T-helper 2 cell treated with Interferon-gamma antibody and Interleukin-4, amounts not matched to agents 5 μg/mL and 100 μg/mL, for 36 hours (primary cell): ENCODE data around the gene SMARCA4.

Experiments used
- DNase-seq: peaks from one replicate; pipeline ENCODE4 v3.0.0; 2021; ENCODE audit warnings: low spot score
- H3K27ac Mint-ChIP-seq: one replicate; pipeline ENCODE4 v1.8.0; 2021; ENCODE audit warnings: mild to moderate bottlenecking, mixed read lengths
- H3K27me3 Mint-ChIP-seq: one replicate; pipeline ENCODE4 v1.8.0; 2021; ENCODE audit warnings: low read depth, mixed read lengths
- H3K36me3 Mint-ChIP-seq: one replicate; pipeline ENCODE4 v1.8.0; 2021; ENCODE audit warnings: low read depth, mixed read lengths
- H3K4me1 Mint-ChIP-seq: one replicate; pipeline ENCODE4 v1.8.0; 2021; ENCODE audit warnings: low read depth, mixed read lengths
- H3K4me3 Mint-ChIP-seq: one replicate; pipeline ENCODE4 v1.8.0; 2022; ENCODE audit warnings: mild to moderate bottlenecking, moderate library complexity, mixed read lengths
- H3K9me3 Mint-ChIP-seq: one replicate; pipeline ENCODE4 v1.8.0; 2021; ENCODE audit warnings: mixed read lengths

Gene SMARCA4

DNA sequence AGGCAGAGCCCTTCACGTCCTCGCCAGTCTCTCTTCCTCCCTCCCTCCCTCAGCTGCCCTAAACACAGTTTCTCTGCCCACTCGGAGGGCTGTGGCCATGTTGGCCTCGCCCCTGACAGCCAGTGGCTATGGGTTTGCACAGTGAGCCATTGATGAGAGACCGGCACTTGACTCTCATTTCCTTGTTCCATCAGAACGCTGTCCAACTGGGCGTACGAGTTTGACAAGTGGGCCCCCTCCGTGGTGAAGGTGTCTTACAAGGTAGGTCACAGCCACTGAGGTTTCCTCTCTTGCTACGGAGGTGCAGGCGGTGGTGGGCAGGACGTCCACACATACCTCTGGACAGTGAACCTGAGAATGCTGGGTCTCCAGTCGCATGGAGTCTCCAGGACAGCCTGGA, 57.9 kb downstream of the SMARCA4 start:
- Mint-ChIP-seq H3K27ac (no peak overlapping the region), H3K9me3 (no peaks in the 10 kb centered on the region), H3K27me3 (no peaks in the 10 kb centered on the region), H3K36me3 (peaks cover 32% of the 10 kb centered on the region), H3K4me1 (no peaks in the 10 kb centered on the region), H3K4me3 (no peak overlapping the region)
- no peak for DNase-seq

DNA sequence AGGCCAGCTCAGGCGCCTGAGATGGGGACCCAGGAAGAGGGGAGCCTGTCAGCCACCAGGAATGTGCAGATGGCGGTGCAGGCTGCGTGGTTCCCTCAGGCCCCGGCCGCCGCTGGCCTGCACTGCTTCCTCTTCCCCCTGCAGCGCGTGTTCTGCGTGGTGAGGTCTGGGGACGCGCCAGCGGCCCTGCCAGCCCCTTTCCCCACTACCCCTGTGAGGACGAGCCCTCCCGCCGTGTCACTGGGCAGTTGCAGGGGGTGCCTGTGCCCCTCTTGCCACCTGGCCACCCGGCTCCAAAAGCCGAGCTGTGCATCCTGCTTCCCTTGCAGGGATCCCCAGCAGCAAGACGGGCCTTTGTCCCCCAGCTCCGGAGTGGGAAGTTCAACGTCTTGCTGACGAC, 58.4 kb downstream of the SMARCA4 start:
- H3K36me3 Mint-ChIP-seq, result peaks cover 32% of the 10 kb centered on the region

DNA sequence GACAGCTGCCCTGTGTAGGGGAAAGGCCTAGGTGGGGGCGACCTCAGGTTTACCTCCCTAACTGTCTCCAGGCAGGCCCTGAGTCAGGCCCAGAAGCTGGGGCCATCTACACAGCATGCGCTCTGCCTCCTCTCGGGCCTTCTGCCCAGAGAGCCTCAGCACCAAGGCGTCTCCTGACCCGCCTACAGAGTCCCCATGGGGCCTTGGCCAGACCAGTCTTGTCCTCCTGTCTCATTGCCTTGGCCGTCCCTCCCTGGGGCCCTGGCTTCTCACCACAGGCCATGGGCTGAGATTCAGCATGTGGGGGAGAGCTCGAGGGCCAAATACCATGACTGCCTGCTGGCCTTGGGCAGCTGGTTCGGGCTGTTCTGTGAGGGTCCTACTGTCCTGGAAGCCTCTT, 59.0 kb downstream of the SMARCA4 start:
- no peaks in the 10 kb centered on the region for H3K27me3 Mint-ChIP-seq
- peaks cover 31% of the 10 kb centered on the region for H3K36me3 Mint-ChIP-seq
- no peaks in the 10 kb centered on the region for H3K9me3 Mint-ChIP-seq
- H3K27ac Mint-ChIP-seq, result no peak overlapping the region
- no peak overlapping the region for H3K4me3 Mint-ChIP-seq
- H3K4me1 Mint-ChIP-seq, result no peaks in the 10 kb centered on the region
- DNase-seq, result no peak

More for the DNA sequence above, 58.4 kb downstream of the SMARCA4 start:
- Mint-ChIP-seq H3K27me3 (no peaks in the 10 kb centered on the region), H3K4me3 (no peak overlapping the region), H3K27ac (no peak overlapping the region), H3K4me1 (no peaks in the 10 kb centered on the region), H3K9me3 (no peaks in the 10 kb centered on the region)
- DNase-seq, result no peak

DNA sequence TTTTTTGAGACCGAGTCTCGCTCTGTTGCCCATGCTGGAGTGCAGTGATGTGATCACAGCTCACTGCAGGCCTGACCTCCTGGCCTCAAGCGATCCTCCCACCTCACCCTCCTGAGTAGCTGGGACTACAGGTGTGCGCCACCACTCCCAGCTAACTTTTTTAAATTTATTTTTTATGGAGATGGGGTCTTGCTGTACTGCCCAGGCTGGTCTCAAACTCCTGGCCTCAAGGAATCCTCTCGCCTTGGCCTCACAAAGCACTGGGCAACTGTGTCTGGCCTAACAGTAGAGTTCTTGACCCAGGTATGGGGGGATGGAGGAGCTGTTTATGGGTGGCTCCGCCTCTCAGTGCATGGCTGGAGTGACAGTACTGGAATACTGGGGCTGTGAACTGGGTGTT, 59.6 kb downstream of the SMARCA4 start:
- DNase-seq, result no peak
- Mint-ChIP-seq H3K27me3 (no peaks in the 10 kb centered on the region), H3K4me3 (no peak overlapping the region), H3K27ac (no peak overlapping the region), H3K9me3 (no peaks in the 10 kb centered on the region), H3K4me1 (no peaks in the 10 kb centered on the region), H3K36me3 (peaks cover 31% of the 10 kb centered on the region)

DNA sequence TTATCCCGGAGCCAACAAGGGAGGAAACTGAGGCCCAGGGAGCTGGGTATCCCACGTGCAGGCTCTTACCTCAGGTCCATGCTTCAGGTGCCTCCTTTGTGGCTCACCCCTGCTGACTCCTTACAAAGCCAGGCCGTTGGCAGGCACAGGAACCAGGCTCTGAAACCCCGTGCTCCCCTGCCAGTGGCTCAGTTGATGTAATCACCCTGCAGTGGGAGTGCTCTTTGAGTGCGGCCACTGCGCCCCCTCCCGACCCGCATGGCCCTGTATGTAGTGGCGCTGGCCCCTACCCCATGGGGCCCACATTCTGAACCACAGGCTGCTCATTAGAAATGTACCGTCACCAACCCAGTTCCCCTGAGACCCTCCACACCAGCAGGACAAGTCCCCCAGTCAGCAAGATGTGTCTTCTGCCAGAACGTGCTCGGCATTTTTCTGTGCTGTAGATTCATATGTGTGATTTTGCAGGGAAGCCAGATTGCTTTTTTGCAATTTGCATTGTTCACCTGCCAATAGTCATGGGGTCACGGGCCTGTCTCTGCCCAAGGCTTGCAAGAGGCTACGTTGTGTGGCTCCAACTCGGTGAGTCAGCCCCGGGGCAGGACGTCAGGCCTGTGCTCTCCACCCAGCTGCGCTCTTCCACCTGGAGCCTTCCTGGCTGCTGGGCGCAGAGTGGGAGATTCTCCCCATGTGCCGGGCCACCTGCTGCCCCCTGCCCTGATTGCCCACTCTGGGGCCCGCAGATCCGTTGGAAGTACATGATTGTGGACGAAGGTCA, 60.3 kb downstream of the SMARCA4 start:
- Mint-ChIP-seq H3K36me3 (peaks cover 36% of the 10 kb centered on the region), H3K27ac (no peak overlapping the region), H3K4me1 (no peaks in the 10 kb centered on the region)

DNA sequence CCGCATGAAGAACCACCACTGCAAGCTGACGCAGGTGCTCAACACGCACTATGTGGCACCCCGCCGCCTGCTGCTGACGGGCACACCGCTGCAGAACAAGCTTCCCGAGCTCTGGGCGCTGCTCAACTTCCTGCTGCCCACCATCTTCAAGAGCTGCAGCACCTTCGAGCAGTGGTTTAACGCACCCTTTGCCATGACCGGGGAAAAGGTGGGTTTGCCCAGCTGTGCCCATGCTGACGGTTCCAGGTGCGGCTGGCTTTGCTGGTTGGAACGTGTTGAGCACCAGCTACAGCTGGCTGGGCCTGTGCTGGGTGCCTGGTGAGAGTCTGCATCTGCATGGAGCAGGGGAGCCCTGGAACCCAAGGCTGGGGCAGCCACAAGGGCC, 60.9 kb downstream of the SMARCA4 start:
- no peak overlapping the region for H3K4me3 Mint-ChIP-seq
- H3K4me1 Mint-ChIP-seq, result no peaks in the 10 kb centered on the region
- no peaks in the 10 kb centered on the region for H3K9me3 Mint-ChIP-seq
- no peaks in the 10 kb centered on the region for H3K27me3 Mint-ChIP-seq
- peaks cover 32% of the 10 kb centered on the region for H3K36me3 Mint-ChIP-seq
- no peak overlapping the region for H3K27ac Mint-ChIP-seq
- no peak for DNase-seq

More for the DNA sequence above, 60.3 kb downstream of the SMARCA4 start:
- DNase-seq, result no peak
- no peaks in the 10 kb centered on the region for H3K27me3 Mint-ChIP-seq
- no peak overlapping the region for H3K4me3 Mint-ChIP-seq
- H3K9me3 Mint-ChIP-seq, result no peaks in the 10 kb centered on the region

DNA sequence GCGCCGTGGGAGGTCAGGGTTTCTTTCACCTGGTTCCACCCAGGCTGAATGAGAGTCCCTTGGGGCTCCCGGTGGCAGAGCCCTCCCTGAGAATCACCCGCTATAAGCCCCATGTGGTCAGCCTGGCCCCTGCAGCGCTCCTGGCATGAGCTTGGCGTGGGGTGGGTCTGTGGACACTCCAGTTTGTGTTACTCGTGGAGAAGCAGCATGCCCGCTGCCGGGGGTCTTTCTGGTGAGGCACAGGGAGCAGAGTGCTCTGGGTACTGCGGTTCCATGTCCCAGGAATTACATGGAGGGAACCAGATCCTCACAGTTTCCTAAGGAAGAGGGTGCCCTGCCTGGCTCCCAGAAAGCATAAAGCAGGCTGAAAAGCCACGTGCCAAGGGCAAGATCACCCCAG, 62.2 kb downstream of the SMARCA4 start:
- DNase-seq, result no peak
- peaks cover 32% of the 10 kb centered on the region for H3K36me3 Mint-ChIP-seq
- H3K4me1 Mint-ChIP-seq, result no peaks in the 10 kb centered on the region
- H3K4me3 Mint-ChIP-seq, result no peak overlapping the region
- no peak overlapping the region for H3K27ac Mint-ChIP-seq
- no peaks in the 10 kb centered on the region for H3K27me3 Mint-ChIP-seq
- no peaks in the 10 kb centered on the region for H3K9me3 Mint-ChIP-seq

DNA sequence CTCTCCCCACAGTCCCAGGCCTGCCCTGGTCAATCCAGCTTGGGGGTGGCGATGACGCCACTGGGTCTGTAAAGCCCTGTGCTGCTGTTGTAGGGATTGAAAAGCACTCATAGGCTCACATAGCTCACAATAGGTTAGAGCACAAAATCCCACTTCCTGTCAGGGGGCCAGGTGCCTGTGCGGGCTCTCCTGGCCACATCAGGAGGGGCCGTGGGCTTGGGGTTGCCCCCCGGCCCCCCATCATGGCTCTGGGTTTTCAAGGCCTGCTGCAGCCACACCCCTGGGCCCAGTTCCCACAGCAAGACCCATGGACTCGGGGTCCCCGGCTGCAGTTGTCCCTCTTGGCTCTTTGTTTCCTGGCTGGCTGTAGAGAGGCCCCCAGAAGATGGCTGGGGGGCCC, 62.9 kb downstream of the SMARCA4 start:
- no peak for DNase-seq
- H3K27me3 Mint-ChIP-seq, result no peaks in the 10 kb centered on the region
- H3K4me3 Mint-ChIP-seq, result no peak overlapping the region
- no peaks in the 10 kb centered on the region for H3K9me3 Mint-ChIP-seq
- peaks cover 29% of the 10 kb centered on the region for H3K36me3 Mint-ChIP-seq
- no peaks in the 10 kb centered on the region for H3K4me1 Mint-ChIP-seq
- no peak overlapping the region for H3K27ac Mint-ChIP-seq

DNA sequence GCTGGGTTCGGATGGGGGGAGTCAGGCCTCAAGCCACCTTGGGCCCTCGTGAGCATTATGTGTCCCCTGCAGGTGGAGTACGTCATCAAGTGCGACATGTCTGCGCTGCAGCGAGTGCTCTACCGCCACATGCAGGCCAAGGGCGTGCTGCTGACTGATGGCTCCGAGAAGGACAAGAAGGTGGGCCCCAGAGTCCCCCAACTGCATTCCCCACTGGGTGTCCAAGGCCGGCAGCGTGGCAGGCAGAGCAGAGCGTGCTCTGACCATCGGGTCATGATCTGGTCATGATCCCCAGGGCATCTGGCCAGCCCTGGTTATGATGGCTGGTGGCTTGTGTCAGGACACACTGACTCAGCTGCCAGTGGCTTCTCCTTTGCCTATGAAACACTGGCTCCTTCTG, 63.4 kb downstream of the SMARCA4 start:
- no peak for DNase-seq
- H3K4me1 Mint-ChIP-seq, result no peaks in the 10 kb centered on the region
- no peaks in the 10 kb centered on the region for H3K9me3 Mint-ChIP-seq
- no peaks in the 10 kb centered on the region for H3K27me3 Mint-ChIP-seq
- peaks cover 34% of the 10 kb centered on the region for H3K36me3 Mint-ChIP-seq
- H3K27ac Mint-ChIP-seq, result no peak overlapping the region
- no peak overlapping the region for H3K4me3 Mint-ChIP-seq

DNA sequence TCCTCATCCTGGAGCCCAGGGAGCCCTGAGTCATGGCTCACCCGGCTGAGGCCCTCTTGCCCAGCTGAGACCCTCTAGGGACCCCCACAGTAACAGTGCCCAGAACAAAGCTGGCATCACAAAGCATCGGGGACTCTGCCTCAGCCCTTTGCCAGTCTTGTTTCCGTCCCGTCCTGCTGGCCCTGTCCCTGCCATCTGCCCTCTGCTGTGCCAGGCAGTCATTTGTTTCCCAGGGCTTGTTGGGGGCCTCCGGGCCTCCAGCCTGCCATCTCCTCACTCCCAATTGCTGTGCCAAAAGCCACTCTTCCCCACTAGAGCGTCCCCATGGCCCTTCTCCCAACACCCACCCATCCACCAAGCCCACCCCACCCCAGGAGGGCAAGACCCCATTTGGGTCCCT, 64.2 kb downstream of the SMARCA4 start:
- Mint-ChIP-seq H3K36me3 (peaks cover 30% of the 10 kb centered on the region), H3K27me3 (no peaks in the 10 kb centered on the region), H3K27ac (no peak overlapping the region), H3K4me3 (no peak overlapping the region), H3K9me3 (no peaks in the 10 kb centered on the region), H3K4me1 (no peaks in the 10 kb centered on the region)
- DNase-seq, result no peak

DNA sequence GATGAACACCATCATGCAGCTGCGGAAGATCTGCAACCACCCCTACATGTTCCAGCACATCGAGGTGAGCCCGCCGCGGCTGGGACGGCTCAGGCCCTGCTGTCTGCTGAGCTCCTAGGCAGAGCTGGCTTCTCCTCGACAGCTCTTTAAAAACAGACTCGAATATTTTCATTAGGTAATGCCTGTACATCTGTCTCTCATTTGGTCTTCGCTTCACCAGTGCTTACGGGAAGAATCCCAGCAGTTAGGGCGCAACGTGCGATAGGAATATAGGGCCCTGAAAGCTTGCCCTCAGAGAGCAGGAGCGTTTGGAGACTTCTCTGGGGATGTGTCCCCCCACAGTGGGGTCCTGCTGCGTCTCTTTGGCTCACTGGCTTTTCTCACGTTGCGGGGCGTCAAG, 64.6 kb downstream of the SMARCA4 start:
- Mint-ChIP-seq H3K27ac (no peak overlapping the region), H3K27me3 (no peaks in the 10 kb centered on the region), H3K9me3 (no peaks in the 10 kb centered on the region), H3K36me3 (peaks cover 30% of the 10 kb centered on the region), H3K4me3 (no peak overlapping the region), H3K4me1 (no peaks in the 10 kb centered on the region)
- no peak for DNase-seq

DNA sequence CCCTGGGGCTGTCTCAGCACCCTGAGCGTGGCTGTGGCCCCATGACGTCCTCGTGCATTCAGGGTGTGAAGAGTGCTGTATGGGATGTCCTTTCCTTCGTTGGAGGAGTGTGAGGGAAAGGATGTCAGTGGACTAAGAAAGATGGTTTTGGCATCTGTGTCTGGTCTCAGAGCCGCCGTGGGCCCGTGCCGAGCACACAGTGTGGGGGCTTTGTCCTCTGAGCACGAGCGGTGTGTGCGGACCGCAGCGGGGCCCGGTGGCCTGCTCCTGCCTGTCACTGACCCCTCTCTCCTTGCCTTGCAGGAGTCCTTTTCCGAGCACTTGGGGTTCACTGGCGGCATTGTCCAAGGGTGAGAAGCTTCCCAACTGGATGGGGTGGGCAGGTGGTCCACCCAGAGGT, 65.2 kb downstream of the SMARCA4 start:
- Mint-ChIP-seq H3K9me3 (no peaks in the 10 kb centered on the region), H3K4me3 (no peak overlapping the region), H3K27ac (no peak overlapping the region), H3K4me1 (no peaks in the 10 kb centered on the region), H3K36me3 (peaks cover 27% of the 10 kb centered on the region), H3K27me3 (no peaks in the 10 kb centered on the region)
- no peak for DNase-seq

DNA sequence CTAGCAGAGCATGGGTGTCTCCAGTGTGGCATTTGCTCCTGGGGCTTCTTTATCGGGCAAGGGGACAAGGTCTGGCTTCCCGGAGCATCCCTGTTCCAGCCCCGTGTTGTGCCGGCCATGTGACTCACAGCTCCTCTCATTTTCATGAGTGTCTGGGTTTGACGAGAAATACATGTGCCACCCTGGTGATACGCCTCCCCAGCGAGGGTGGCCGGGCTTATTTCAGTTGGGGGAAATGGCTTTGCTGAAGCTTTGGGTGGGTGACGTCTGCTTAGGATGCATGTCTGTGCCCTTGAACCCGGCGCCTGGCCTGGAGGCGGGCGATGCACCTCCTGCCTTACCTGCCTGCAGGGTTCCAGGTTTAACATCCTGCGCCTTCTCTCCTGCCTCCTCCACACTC, 66.6 kb downstream of the SMARCA4 start:
- Mint-ChIP-seq H3K4me1 (no peaks in the 10 kb centered on the region), H3K9me3 (no peaks in the 10 kb centered on the region), H3K4me3 (no peak overlapping the region), H3K36me3 (peaks cover 31% of the 10 kb centered on the region), H3K27me3 (no peaks in the 10 kb centered on the region), H3K27ac (no peak overlapping the region)
- DNase-seq, result no peak

DNA sequence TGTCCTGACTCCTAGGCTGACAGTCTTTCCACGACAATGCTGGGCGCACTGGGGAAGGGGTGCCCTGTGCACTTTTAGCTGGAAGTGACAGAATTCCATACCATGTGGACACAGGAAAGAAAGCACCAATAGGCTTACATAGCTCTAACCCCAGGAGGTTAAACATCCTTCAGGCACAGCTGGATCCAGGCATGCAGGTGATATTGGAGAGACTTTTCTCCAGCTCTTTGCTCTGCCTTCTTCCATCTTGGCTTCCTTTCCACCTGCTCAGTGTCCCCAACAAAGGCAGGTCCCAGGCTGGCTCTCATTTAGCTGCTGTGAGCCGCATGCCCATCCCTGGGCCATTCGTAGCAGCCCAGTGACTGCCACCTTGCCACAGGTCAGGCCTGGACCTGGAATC, 67.3 kb downstream of the SMARCA4 start:
- peaks cover 32% of the 10 kb centered on the region for H3K36me3 Mint-ChIP-seq
- no peaks in the 10 kb centered on the region for H3K9me3 Mint-ChIP-seq
- H3K4me3 Mint-ChIP-seq, result no peak overlapping the region
- no peaks in the 10 kb centered on the region for H3K27me3 Mint-ChIP-seq
- H3K4me1 Mint-ChIP-seq, result no peaks in the 10 kb centered on the region
- no peak overlapping the region for H3K27ac Mint-ChIP-seq
- no peak for DNase-seq

DNA sequence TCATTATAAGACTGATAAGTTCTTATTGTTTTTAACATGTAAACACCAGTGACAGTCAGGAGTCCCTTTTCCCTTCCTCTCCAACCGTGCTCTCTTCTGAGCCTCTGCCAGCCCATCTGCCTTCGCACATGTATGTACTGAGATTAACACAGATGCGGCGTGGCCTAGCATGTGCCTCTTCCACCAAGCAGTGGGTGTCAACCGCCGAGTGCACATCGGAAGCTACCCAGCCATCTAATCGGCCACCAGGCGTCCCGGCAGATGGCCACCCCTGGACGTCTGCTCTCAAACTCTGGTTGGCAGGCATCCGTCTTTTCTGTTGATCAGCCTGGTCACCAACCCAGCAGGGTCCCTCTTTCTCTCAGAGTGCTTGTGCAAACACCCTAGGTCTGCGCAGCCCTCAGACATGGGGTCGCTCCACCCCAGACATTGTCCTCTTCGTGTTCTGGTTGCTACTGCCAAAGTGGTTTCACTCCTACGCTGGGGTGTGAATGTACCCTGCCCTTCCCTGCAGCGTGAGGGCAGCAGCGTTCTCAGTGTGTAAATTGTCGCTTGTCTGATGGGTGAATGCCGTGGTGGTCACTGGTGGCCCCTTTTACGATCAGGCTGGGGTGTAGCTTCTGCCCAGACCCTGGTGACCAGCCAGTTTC, 70.7 kb downstream of the SMARCA4 start:
- peaks cover 40% of the 10 kb centered on the region for H3K36me3 Mint-ChIP-seq
- H3K27ac Mint-ChIP-seq, result no peak overlapping the region
- peaks cover 6% of the 10 kb centered on the region for H3K4me1 Mint-ChIP-seq

More for the DNA sequence above, 70.7 kb downstream of the SMARCA4 start:
- no peak overlapping the region for H3K4me3 Mint-ChIP-seq
- no peak for DNase-seq
- no peaks in the 10 kb centered on the region for H3K27me3 Mint-ChIP-seq
- no peaks in the 10 kb centered on the region for H3K9me3 Mint-ChIP-seq
